Measurements from ENCODE around the gene HDAC8.
A peak's percentile ranks its signal among the peaks of the same experiment; 100 is the strongest.

The HDAC8 gene

GRCh38 chrX:72381439-72382201, 191.0 kb downstream of the HDAC8 start:
- no peak for DNase-seq (ENCODE audit: low read depth in 2 of 2)

GRCh38 chrX:72376124-72376523, 196.5 kb downstream of the HDAC8 start:
- DNase-seq (ENCODE audit: low read depth in 2 of 2): no peak

GRCh38 chrX:72373136-72373535, 199.5 kb downstream of the HDAC8 start:
- no peak for DNase-seq (ENCODE audit: low read depth in 2 of 2)

DNA sequence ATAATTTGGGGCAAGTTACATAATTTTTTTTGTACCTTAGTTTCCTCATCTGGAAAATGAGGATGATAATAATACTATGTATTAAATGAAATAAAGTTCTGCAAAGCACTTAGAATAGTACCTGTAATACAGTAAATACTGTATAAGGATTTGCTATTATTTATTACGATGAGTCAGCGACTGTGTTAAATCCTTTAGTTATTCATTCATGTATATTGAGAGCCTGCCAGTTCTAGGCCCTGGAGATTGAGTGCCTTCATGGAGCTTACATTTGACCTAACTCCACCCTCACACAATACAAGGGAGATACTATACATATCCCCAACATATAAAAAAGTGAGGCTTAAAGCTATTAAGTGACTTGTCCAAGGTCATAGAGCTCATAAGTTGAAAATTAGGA, 199.9 kb downstream of the HDAC8 start:
- DNase-seq (ENCODE audit: low read depth in 2 of 2): no peak

GRCh38 chrX:72371405-72371804, 201.2 kb downstream of the HDAC8 start:
- no peak for DNase-seq (ENCODE audit: low read depth in 2 of 2)

- no peak for DNase-seq (ENCODE audit: low read depth in 2 of 2)
Observed at GRCh38 chrX:72368796-72369195, 203.8 kb downstream of the HDAC8 start.

- DNase-seq (ENCODE audit: low read depth in 2 of 2): no peak
Observed at GRCh38 chrX:72367516-72367915, 205.1 kb downstream of the HDAC8 start.

- no peak for DNase-seq (ENCODE audit: low read depth in 2 of 2)
Observed at GRCh38 chrX:72366701-72367454, 205.8 kb downstream of the HDAC8 start.

GRCh38 chrX:72366178-72366577, 206.5 kb downstream of the HDAC8 start:
- no peak for DNase-seq (ENCODE audit: low read depth in 2 of 2)

DNA sequence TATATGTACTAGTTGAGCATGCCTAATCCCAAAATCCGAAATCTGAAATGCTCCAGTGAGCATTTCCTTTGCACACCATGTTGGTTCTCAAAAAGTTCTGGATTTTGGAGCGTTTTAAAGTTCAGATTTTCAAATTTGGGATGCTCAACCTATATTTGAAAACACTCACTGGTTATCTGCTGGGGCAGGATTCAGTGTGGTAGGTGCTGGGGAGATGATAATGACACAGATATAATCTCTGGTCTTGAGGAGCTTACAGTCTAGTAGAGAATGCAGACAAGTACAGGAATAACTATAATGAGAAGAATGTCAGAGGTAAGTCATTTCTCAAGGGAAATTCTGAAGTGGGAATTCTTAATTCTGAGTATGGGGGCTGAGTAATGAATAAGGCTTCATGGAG, 207.5 kb downstream of the HDAC8 start:
- no peak for DNase-seq (ENCODE audit: low read depth in 2 of 2)

GRCh38 chrX:72360326-72360725, 212.3 kb downstream of the HDAC8 start:
- DNase-seq (ENCODE audit: low read depth in 2 of 2): no peak

- no peak for DNase-seq (ENCODE audit: low read depth in 2 of 2)
Observed at GRCh38 chrX:72358313-72358712, 214.3 kb downstream of the HDAC8 start.

DNA sequence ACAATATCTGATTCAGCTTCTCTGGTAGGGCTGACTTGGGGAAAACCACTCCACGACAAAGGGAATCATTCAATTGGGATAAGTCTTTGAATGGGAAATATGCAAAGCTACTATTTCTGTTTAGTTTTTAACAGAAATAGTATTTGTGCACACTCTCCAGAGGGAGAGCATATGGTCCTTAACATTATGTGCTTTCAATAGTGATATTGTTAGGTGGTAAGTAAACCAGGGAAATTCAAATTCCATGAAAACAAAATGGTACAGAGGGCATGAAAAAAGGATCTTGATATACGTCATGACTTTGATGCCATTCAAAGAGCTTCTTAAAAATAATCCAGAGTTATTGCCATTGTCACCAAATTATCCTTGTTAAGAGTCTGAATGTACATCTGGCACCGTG, 219.9 kb downstream of the HDAC8 start:
- no peak for DNase-seq (ENCODE audit: low read depth in 2 of 2)

GRCh38 chrX:72351606-72352334, 220.9 kb downstream of the HDAC8 start:
- no peak for DNase-seq (ENCODE audit: low read depth in 2 of 2)

- peak in 1 of 2 donors; percentile 4 for DNase-seq (ENCODE audit: low read depth in 2 of 2)
Observed at GRCh38 chrX:72349190-72349589, 223.5 kb downstream of the HDAC8 start.

DNA sequence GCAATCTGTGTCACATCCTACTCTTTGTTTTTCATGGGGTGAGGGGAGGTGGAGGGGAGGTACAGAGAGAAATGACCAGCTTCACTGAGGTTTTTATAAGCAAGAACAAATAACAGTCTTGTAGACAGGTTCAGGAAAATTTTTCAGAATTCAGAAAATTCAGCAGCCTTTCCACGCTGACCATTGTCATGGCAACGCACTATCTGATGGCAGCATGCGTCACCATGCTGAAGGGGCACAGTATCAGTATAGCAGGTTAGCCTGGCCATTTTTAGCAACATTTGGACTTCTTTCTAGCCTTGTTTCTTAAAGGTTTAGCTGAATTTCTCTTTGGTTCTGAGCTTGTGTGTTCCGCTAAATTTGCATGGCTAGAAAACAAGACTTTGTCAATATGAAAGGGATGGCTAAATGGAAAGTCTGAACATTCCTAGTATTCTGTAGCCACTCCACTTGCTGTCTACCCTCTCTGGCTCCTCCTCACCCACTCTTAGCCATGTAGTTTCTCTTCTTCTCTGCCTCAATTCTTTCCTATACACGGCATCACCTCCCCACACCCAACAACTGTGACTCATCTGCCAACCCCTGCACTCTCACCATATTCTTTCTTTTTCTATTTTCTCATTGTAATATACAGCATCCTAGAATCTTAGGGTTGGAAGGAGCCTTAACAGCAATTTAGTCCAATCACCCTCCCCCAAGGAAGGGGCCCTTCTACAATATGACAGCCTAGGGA, 224.2 kb downstream of the HDAC8 start:
- DNase-seq (ENCODE audit: low read depth in 2 of 2): peak; percentile 1 to 10

GRCh38 chrX:72347366-72347765, 225.3 kb downstream of the HDAC8 start:
- DNase-seq (ENCODE audit: low read depth in 2 of 2): no peak

DNA sequence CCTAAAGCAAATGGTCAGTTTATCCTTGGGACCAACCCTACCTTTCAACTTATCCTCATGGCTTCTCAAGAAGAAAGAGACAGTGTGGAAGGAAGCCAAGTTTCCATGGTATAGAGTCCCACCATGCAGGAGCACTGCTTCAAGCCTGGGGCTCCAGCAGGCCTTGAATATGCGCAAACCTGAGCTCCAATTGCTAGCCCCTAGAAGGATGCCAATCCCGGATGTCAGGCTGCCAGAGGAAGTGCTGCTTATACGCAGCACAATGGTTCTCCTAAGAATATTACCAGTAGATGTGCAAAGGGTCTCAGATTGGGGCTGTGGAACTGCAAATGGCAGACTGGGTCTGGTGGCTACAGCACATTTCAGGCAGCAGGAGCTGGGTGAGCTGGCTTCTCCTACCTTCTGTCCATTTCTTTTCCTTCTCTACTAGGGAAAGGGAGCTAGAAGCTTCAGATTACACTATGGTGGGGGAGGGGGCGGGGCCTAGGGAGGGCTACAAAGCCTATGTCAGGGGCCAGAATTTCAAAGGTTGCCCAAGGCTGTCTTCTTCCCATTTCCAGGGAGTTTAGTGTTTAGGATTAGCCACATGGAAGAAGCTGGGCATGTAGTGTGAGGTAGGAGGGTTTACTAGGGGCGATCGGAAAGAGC, 226.2 kb downstream of the HDAC8 start:
- no peak for DNase-seq (ENCODE audit: low read depth in 2 of 2)

- DNase-seq (ENCODE audit: low read depth in 2 of 2): no peak
Observed at GRCh38 chrX:72340626-72341025, 232.0 kb downstream of the HDAC8 start.

DNA sequence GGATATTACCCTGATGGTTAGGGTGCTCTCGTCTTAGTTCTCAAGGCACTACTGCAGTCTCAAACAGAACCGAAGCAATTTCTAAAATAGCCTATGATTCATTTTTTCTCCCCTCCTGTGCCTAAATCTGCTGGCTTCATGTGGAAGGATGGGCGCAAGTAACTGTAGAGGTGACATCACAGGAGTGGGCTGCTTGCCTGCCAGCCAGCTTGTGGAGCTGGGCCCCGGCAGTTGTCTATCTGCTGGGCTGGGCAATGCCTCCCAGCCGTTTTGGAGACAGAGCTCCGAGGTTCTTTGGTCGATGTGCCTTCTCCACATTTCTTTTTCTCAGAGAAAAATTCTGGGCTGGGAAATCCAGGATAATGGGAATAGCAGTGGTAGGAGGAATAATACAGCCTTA, 232.6 kb downstream of the HDAC8 start:
- DNase-seq (ENCODE audit: low read depth in 2 of 2): no peak

- no peak for DNase-seq (ENCODE audit: low read depth in 2 of 2)
Observed at GRCh38 chrX:72330131-72330530, 242.5 kb downstream of the HDAC8 start.
